KBM-7 (cell line): ENCODE results near the gene CLTCL1.

Source experiments
- DNase-seq: peaks from one replicate; pipeline ENCODE4 v3.0.0-alpha.2; 2015
- in situ Hi-C: fragments of 300-500 bp; cut with MboI; formaldehyde crosslinking; loops from 2 replicates; pipeline ENCODE4 v1.14.3; 2020; ENCODE audit warnings: low sequenced_read_pairs, low pct_unique_long_range_greater_than_20kb, mixed read lengths

CLTCL1 gene

GRCh38 chr22:19224985-19225384 lies 66.5 kb downstream of the CLTCL1 start:
- in situ Hi-C loops = no loop called here
- no peak for DNase-seq

GRCh38 chr22:19224557-19224956 lies 67.0 kb downstream of the CLTCL1 start:
- in situ Hi-C loops = no loop called here
- DNase-seq = no peak

DNA sequence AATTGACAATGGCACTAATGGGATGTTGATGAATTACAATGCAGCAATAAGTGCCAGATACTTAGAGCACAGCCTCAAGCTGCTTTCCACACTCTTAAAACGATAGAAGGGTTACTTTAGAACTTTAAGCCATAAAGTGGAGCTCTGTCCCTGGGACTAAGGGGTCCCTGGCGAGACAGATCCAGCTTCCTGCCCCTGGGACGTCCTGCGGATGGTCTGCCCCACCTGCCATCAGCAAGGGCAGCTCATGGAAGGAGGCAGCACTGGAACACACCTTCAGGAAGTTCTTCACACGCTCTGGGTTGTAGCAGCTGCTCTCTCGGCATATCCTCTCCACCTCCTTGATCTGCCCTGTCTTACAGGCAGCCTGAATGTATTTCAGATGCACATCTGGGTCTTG lies 67.9 kb downstream of the CLTCL1 start:
- in situ Hi-C loops = no loop called here

DNA sequence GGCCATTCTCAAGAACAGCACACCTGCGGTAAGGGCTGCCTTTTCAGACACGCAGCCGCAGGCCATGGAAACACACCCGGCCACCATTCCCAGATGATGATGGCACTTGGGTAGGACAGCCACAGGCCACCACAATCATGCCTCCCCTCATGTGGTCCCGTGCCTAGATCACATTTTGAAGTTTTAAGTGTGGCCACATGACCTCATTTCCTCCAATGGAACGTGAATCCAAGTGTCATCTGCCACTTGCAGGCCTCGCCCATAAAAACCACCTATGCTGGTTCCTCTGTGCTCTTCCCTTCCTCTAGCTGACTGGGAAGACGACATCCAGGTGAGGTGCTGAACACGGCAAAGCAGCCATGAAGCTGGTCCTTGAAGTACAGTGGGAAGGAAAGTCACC lies 68.4 kb downstream of the CLTCL1 start:
- in situ Hi-C loops = no loop called here

More for the DNA sequence above, 67.9 kb downstream of the CLTCL1 start:
- DNase-seq = no peak

GRCh38 chr22:19222242-19223005 lies 69.1 kb downstream of the CLTCL1 start:
- DNase-seq = no peak
- in situ Hi-C loops = no loop called here

More for the DNA sequence above, 68.4 kb downstream of the CLTCL1 start:
- no peak for DNase-seq

GRCh38 chr22:19220867-19221266 lies 70.7 kb downstream of the CLTCL1 start:
- in situ Hi-C loops = no loop called here

GRCh38 chr22:19218541-19219233 lies 72.8 kb downstream of the CLTCL1 start:
- DNase-seq = no peak
- in situ Hi-C loops = no loop called here

More at GRCh38 chr22:19220867-19221266, 70.7 kb downstream of the CLTCL1 start:
- no peak for DNase-seq

GRCh38 chr22:19216579-19216978 lies 74.9 kb downstream of the CLTCL1 start:
- in situ Hi-C loops = no loop called here
- no peak for DNase-seq

DNA sequence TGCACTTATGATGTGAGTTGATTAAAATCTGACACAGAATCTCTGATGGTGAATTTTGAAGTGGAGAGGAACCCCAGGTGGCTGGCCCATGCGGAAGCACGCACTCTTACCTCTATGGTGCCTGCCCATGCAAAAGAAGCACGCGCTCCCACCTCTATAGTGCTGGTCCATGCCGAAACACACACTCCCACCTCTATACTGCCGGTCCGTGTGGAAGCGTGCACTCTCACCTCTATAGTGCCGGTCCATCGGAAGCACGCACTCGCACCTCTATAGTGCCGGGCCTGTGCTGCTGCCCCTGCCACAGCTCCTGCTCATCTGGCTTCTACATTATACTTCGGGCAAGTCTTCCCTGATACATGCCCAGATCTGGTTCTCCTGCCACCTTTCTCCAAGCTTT lies 76.2 kb downstream of the CLTCL1 start:
- DNase-seq = no peak
- in situ Hi-C loops = no loop called here

- DNase-seq = no peak
- in situ Hi-C loops = no loop called here
Measured at GRCh38 chr22:19214078-19214473, 77.4 kb downstream of the CLTCL1 start.

- in situ Hi-C loops = no loop called here
Measured at GRCh38 chr22:19213442-19214077, 78.0 kb downstream of the CLTCL1 start.

GRCh38 chr22:19213001-19213400 lies 78.5 kb downstream of the CLTCL1 start:
- DNase-seq = no peak
- in situ Hi-C loops = no loop called here

More at GRCh38 chr22:19213442-19214077, 78.0 kb downstream of the CLTCL1 start:
- no peak for DNase-seq

GRCh38 chr22:19212302-19212870 lies 79.1 kb downstream of the CLTCL1 start:
- in situ Hi-C loops = no loop called here
- DNase-seq = no peak

DNA sequence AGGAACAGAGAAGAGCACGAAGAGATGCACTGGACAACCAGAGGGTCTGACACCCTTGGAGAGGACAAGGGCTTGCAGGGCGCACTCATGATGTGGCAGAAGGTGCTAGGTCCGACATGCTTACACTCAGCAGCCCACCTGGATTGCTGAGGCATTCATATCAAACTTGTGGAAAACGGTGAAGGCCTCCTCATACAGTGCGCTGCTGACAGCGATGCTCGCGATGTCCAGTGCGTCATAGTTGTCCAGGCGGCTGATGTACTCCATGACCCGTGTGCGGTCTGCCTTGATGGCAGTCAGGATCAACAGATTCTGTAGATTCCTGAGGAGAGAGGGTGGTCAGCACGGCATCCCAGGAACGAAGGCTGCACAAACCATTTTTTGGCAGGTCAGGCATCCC lies 81.3 kb downstream of the CLTCL1 start:
- DNase-seq = no peak
- in situ Hi-C loops = no loop called here

DNA sequence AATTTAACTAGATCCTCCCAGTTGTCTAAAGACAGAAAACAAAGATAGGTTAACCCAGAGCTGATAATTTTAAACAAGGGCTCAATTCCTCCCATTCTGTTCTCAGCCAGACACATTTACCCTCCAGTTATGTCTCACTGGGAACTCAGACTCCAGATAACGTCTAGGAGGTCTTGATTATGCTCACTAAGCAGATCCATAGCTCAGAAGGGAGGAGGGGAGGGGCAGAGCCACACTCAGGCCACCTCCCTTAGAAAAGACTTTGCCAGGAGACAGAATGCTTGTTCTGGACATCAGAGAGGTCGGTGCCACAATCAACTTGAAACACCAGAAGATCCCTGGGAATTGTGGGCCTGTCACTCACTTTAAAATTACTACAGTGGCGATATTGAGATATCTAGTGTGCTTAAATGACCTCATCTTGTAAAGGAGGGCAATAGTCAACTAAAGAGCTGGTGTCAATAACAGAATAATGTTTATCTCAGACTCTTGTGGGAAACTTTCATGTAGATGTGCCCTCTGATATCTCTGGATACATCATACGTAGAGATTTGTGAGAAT lies 83.2 kb downstream of the CLTCL1 start:
- DNase-seq = no peak
- in situ Hi-C loops = no loop called here

- no peak for DNase-seq
- in situ Hi-C loops = no loop called here
Measured at GRCh38 chr22:19207884-19208283, 83.6 kb downstream of the CLTCL1 start.

DNA sequence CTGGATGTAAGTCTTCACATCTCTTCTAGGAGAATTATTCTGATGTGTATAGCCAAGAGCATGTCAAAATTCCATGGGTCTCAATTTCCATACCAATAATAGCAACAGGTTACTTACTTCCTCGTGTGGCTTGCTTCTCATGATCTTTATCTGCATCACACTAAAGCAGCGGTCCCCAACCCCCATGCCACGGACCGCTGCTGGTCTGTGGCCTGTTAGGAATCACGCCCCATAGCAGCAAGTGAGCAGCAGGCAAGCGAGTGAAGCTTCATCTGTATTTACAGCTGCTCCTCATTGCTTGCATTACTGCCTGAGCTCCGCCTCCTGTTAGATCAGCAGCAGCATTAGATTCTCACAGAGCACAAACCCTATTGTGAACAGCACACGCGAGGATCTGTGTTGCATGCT lies 84.1 kb downstream of the CLTCL1 start:
- DNase-seq = peak; percentile 28

GRCh38 chr22:19206287-19206686 lies 85.2 kb downstream of the CLTCL1 start:
- in situ Hi-C loops = no loop called here

More for the DNA sequence above, 84.1 kb downstream of the CLTCL1 start:
- in situ Hi-C loops = no loop called here

GRCh38 chr22:19204640-19205039 lies 86.9 kb downstream of the CLTCL1 start:
- in situ Hi-C loops = no loop called here
- no peak for DNase-seq

More at GRCh38 chr22:19206287-19206686, 85.2 kb downstream of the CLTCL1 start:
- no peak for DNase-seq
